GM19372 (cell line): ENCODE data around the gene OXA1L.
"Not testable (repeated sequence)": the region's sequence is repeated elsewhere in the genome, so short reads cannot be mapped to it uniquely, and the experiment has no call there.

ENCODE experiments used
- ATAC-seq: cut with Tn5 transposase; IDR thresholded peaks from one replicate; pipeline ENCODE4 v1.9.1; 2021; ENCODE audit warnings: mild to moderate bottlenecking, low read depth, moderate library complexity; ENCODE audit not compliant: unreplicated experiment

Gene OXA1L

GRCh38 chr14:22797017-22797917, 30.8 kb downstream of the OXA1L start:
- ATAC-seq = no peak

GRCh38 chr14:22798528-22798927, 32.0 kb downstream of the OXA1L start:
- no peak for ATAC-seq

GRCh38 chr14:22800346-22800745, 33.9 kb downstream of the OXA1L start:
- no peak for ATAC-seq

GRCh38 chr14:22801716-22802115, 35.2 kb downstream of the OXA1L start:
- no peak for ATAC-seq

- ATAC-seq = peak; percentile 61
Measured at GRCh38 chr14:22802860-22803686, 36.6 kb downstream of the OXA1L start.

GRCh38 chr14:22803687-22803974, 37.1 kb downstream of the OXA1L start:
- peak; percentile 34 for ATAC-seq

- not testable (repeated sequence) for ATAC-seq
Measured at GRCh38 chr14:22805235-22805634, 38.7 kb downstream of the OXA1L start.

GRCh38 chr14:22807432-22808087, 41.1 kb downstream of the OXA1L start:
- ATAC-seq = no peak

- ATAC-seq = no peak
Measured at GRCh38 chr14:22808388-22809209, 42.1 kb downstream of the OXA1L start.

GRCh38 chr14:22811722-22812121, 45.2 kb downstream of the OXA1L start:
- ATAC-seq = no peak

- ATAC-seq = no peak
Measured at GRCh38 chr14:22812744-22813143, 46.3 kb downstream of the OXA1L start.

GRCh38 chr14:22813145-22813544, 46.7 kb downstream of the OXA1L start:
- ATAC-seq = no peak

GRCh38 chr14:22814373-22814772, 47.9 kb downstream of the OXA1L start:
- ATAC-seq = no peak

- no peak for ATAC-seq
Measured at GRCh38 chr14:22814941-22815713, 48.6 kb downstream of the OXA1L start, which contains the start of gene SLC7A7. Gene SLC7A7, minus strand, starts transcription at chr14:22815435. Its CDS starts 2,037 bp downstream, at chr14:22813398.

GRCh38 chr14:22819151-22819988, 52.9 kb downstream of the OXA1L start:
- no peak for ATAC-seq

GRCh38 chr14:22820731-22821130, 54.2 kb downstream of the OXA1L start:
- no peak for ATAC-seq

GRCh38 chr14:22821193-22822015, 54.9 kb downstream of the OXA1L start:
- no peak for ATAC-seq
